ENCODE results near the gene LHFPL3. TPM values are rescaled to one million over a fixed set of nuclear protein-coding genes. Genes with fewer than 3 reads are reported as not detected.

The LHFPL3 gene
- total RNA-seq, 1 experiment from 2014 or later: not detected

- ATAC-seq (no peak), DNase-seq (ENCODE audit: low read depth, low spot score) (no peak)
- H3K9ac ChIP-seq (ENCODE audit: low read length): no peak overlapping the region
- no peaks in the 10 kb centered on the region for H4K20me1 ChIP-seq (ENCODE audit: insufficient read depth)
- H3K4me1 ChIP-seq (ENCODE audit: control insufficient read depth in 1 of 2, insufficient read depth in 2 of 2, low read length in 2 of 2): no peaks in the 10 kb centered on the region
- no peaks in the 10 kb centered on the region for H3K27me3 ChIP-seq (ENCODE audit: insufficient read depth, low read length)
- intact Hi-C loops (cut with micrococcal nuclease): no loop called here
- RAD21 ChIA-PET (ENCODE audit: low non-redundant PET in 1 of 2, low total read pairs in 2 of 2, uncharacterized antibody in 2 of 2, unreplicated experiment in 2 of 2): no interaction called here
- H3K9me3 ChIP-seq (ENCODE audit: control insufficient read depth in 1 of 2, insufficient read depth in 1 of 2, low read depth in 1 of 2, low read length in 2 of 2): no peaks in the 10 kb centered on the region
- H3K9me2 ChIP-seq (ENCODE audit: insufficient read depth): no peaks in the 10 kb centered on the region
- BruUV-seq (replicated peaks): no TSS peak
- TF ChIP-seq SIN3A (IDR thresholded peaks at IDR 0.05; ENCODE audit: low read depth): no peak
- no peak for TF ChIP-seq CBX3 (IDR thresholded peaks at IDR 0.05; ENCODE audit: low read depth)
- no peak for TF ChIP-seq POLR2AphosphoS5 (IDR thresholded peaks at IDR 0.05; ENCODE audit: low read depth, low read length)
- no peak for TF ChIP-seq ZBTB33 (IDR thresholded peaks at IDR 0.05; ENCODE audit: extremely low read depth, insufficient replicate concordance, low read length)
- no peak for TF ChIP-seq SRF (IDR thresholded peaks at IDR 0.05; ENCODE audit: low read depth)
- TF ChIP-seq POLR2A (IDR thresholded peaks at IDR 0.05; ENCODE audit: borderline replicate concordance, extremely low read depth, insufficient read depth, insufficient read length): no peak
- TF ChIP-seq ZFX (IDR thresholded peaks at IDR 0.05): no peak
- TF ChIP-seq YY1 (IDR thresholded peaks at IDR 0.05; ENCODE audit: extremely low read depth, insufficient replicate concordance, low read depth, low read length): no peak
- no peak for TF ChIP-seq TCF7L2 (IDR thresholded peaks at IDR 0.05; ENCODE audit: borderline replicate concordance, extremely low read depth, insufficient read depth, insufficient read length)
- TF ChIP-seq MAX (IDR thresholded peaks at IDR 0.05): no peak
- no peak for TF ChIP-seq FOSL1 (IDR thresholded peaks at IDR 0.05; ENCODE audit: low read depth)
- no peak for TF ChIP-seq JUND (IDR thresholded peaks at IDR 0.05)
- no peak for TF ChIP-seq ZNF274 (IDR thresholded peaks at IDR 0.05; ENCODE audit: low read depth, low read length)
- TF ChIP-seq RAD21 (IDR thresholded peaks at IDR 0.05; ENCODE audit: low read depth): no peak
- no peak overlapping the region for H3K27ac ChIP-seq (ENCODE audit: low read depth, low read length)
- CTCF ChIA-PET: no interaction called here
- H2AFZ ChIP-seq (ENCODE audit: low read depth, low read length, poor library complexity, severe bottlenecking): no peak overlapping the region
- H3K36me3 ChIP-seq (ENCODE audit: control insufficient read depth in 1 of 2, insufficient read depth in 2 of 2, low read length in 2 of 2): no peaks in the 10 kb centered on the region
- POLR2A ChIA-PET: no interaction called here
- no peak overlapping the region for H3K4me3 ChIP-seq (replicated peaks in 1 of 2; ENCODE audit: low read depth in 1 of 2, low read length in 2 of 2)
- no peak overlapping the region for H3K4me2 ChIP-seq (ENCODE audit: low read length)
- H3K79me2 ChIP-seq (ENCODE audit: insufficient read depth, low read length): no peaks in the 10 kb centered on the region
These were observed 201.8 kb downstream of the LHFPL3 start for GRCh38 chr7:104530251-104530650.
